Thoracic aorta (tissue), 2 donors: ENCODE data around the gene CNKSR3. TPM values are rescaled to one million over a fixed set of nuclear protein-coding genes. Genes with fewer than 3 reads are reported as not detected.

Experiments used
- ATAC-seq: fragments of 150-250 bp; one replicate; pipeline ENCODE4 v1.8.0; 2017; ENCODE audit warnings: low read depth; ENCODE audit not compliant: insufficient number of reproducible peaks, low FRiP score
- DNase-seq: peaks from one replicate; pipeline ENCODE4 v3.0.0-alpha.2; 2020; ENCODE audit warnings: low spot score
- H3K27ac ChIP-seq, 2 donors: fragments of 200-600 bp; sonication (generic); 1 replicate in 1 of 2; 2 replicates in 1 of 2; pipeline ENCODE4 v1.5.1; 2016; ENCODE audit warnings: mild to moderate bottlenecking in 2 of 2, moderate library complexity in 2 of 2
- H3K27me3 ChIP-seq: fragments of 200-600 bp; sonication (generic); replicated peaks from 2 replicates; pipeline ENCODE4 v1.6.0; 2016; ENCODE audit warnings: mild to moderate bottlenecking; ENCODE audit not compliant: insufficient read depth
- H3K36me3 ChIP-seq: fragments of 200-600 bp; sonication (generic); one replicate; pipeline ENCODE4 v1.5.1; 2016
- H3K4me1 ChIP-seq, 2 donors: fragments of 200-600 bp; sonication (generic); 1 replicate in 1 of 2; 2 replicates in 1 of 2; pipeline versions ENCODE4 v1.5.1 to v1.6.0; 2016; ENCODE audit warnings: low read depth in 2 of 2, mild to moderate bottlenecking in 1 of 2; ENCODE audit not compliant: control insufficient read depth in 1 of 2
- H3K4me3 ChIP-seq: fragments of 200-600 bp; sonication (generic); 2 replicates; pipeline ENCODE4 v1.5.1; 2016; ENCODE audit warnings: mild to moderate bottlenecking
- H3K9me3 ChIP-seq: fragments of 200-600 bp; sonication (generic); 2 replicates; pipeline ENCODE4 v1.5.1; 2016
- CTCF ChIP-seq: fragments of 200-600 bp; sonication (generic); IDR thresholded peaks from one replicate; pipeline ENCODE4 v1.5.1; 2019; ENCODE audit warnings: antibody characterized with exemption
- total RNA-seq, 2 donors: library from RNA; depleted of rRNA; stranded (reverse); fragments of >200 nt; gene quantifications; one replicate each; pipeline versions ENCODE4 v1.1.0 to v1.2.3, GENCODE V29; 2016

CNKSR3 gene
- total RNA-seq, 2 donors from 2014 or later: 20.2 to 22.9 TPM

DNA sequence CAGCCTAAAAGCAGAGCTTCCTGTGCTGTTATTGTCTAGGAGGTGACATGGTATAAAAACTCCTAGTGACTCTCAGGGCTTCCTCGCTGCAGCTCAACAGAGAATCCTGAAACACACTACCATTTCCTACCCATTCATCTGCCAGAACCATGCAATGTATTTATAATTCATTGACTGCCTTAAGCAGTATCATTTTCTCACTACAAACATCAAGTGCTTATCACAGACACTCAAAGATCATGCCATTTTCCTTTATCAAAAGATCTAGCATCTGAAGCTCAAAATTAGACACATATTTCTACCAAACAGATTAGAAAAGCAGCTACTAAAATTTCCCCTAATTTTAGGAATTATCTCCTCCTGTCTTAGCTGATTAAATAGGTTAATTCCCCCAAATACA lies 83.5 kb downstream of the CNKSR3 start:
- peaks cover 8 to 25% of the 10 kb centered on the region in 2 donors for H3K4me1 ChIP-seq
- H3K9me3 ChIP-seq: no peaks in the 10 kb centered on the region
- no peak for TF ChIP-seq CTCF
- H3K27ac ChIP-seq: peak overlapping the region in 1 of 2 donors; percentile 18
- no peaks in the 10 kb centered on the region for H3K36me3 ChIP-seq
- ATAC-seq (no peak), DNase-seq (no peak)
- H3K27me3 ChIP-seq: no peaks in the 10 kb centered on the region
- no peak overlapping the region for H3K4me3 ChIP-seq

GRCh38 chr6:154425034-154425433 lies 85.5 kb downstream of the CNKSR3 start:
- Histone ChIP-seq H3K4me1 (peaks cover 8 to 22% of the 10 kb centered on the region in 2 donors), H3K27ac (peak overlapping the region in 1 of 2 donors; percentile 24), H3K36me3 (peaks cover 8% of the 10 kb centered on the region), H3K27me3 (no peaks in the 10 kb centered on the region), H3K9me3 (no peaks in the 10 kb centered on the region), H3K4me3 (no peak overlapping the region)
- DNase-seq (no peak), ATAC-seq (no peak)
- no peak for TF ChIP-seq CTCF

- Histone ChIP-seq H3K4me1 (peaks cover 20 to 31% of the 10 kb centered on the region in 2 donors), H3K36me3 (peaks cover 4% of the 10 kb centered on the region), H3K27ac (no peak overlapping the region), H3K9me3 (no peaks in the 10 kb centered on the region), H3K4me3 (no peak overlapping the region), H3K27me3 (no peaks in the 10 kb centered on the region)
- no peak for TF ChIP-seq CTCF
- no peak for DNase-seq
- ATAC-seq: no peak
Observed at GRCh38 chr6:154414021-154414813, 96.3 kb downstream of the CNKSR3 start.

- Histone ChIP-seq H3K4me1 (peaks cover 32 to 44% of the 10 kb centered on the region in 2 donors), H3K4me3 (no peak overlapping the region), H3K27ac (peak overlapping the region; percentile 76 to 98), H3K36me3 (peaks cover 4% of the 10 kb centered on the region), H3K9me3 (no peaks in the 10 kb centered on the region), H3K27me3 (no peaks in the 10 kb centered on the region)
- ATAC-seq: no peak
- no peak for TF ChIP-seq CTCF
- no peak for DNase-seq
Observed at GRCh38 chr6:154412106-154412820, 98.2 kb downstream of the CNKSR3 start.

DNA sequence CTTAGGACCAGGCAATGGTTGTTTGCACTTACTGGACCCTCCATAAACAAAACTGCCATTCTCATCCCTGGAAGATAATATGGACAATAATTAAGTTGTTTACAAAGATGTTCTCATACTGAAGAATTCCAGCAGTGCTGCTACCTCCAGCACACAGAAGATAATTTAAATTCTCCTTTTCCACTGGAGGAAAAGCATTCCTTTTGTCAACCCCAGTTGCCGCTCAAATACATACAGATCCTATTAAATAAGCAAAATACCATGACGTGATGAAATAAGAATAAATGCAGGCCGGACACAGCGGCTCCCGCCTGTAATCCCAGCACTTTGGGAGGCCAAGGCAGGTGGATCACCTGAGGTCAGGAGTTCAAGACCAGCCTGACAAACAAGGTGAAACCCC lies 99.4 kb downstream of the CNKSR3 start:
- TF ChIP-seq CTCF: no peak
- Histone ChIP-seq H3K9me3 (no peaks in the 10 kb centered on the region), H3K36me3 (peaks cover 7% of the 10 kb centered on the region), H3K27ac (peak overlapping the region; percentile 76 to 98), H3K4me1 (peaks cover 32 to 44% of the 10 kb centered on the region in 2 donors), H3K27me3 (no peaks in the 10 kb centered on the region), H3K4me3 (peak overlapping the region; percentile 49)
- DNase-seq (no peak), ATAC-seq (no peak)
